Upper lobe of right lung (tissue), 1 donor: ENCODE measurements around the gene RAB3D. TPM values are rescaled to one million over a fixed set of nuclear protein-coding genes. Genes with fewer than 3 reads are reported as not detected.
A peak's percentile ranks its signal among the peaks of the same experiment; 100 is the strongest.
"Not testable (repeated sequence)": the region's sequence is repeated elsewhere in the genome, so short reads cannot be mapped to it uniquely, and the experiment has no call there.

Source experiments
- ATAC-seq: fragments of 200-7000 bp; cut with Tn5 transposase; one replicate; pipeline ENCODE4 v1.9.1; 2020; ENCODE audit warnings: mild to moderate bottlenecking, moderate library complexity
- DNase-seq: peaks from one replicate; pipeline ENCODE4 v3.0.0-alpha.2; 2020
- H3K27ac ChIP-seq: fragments of 200-600 bp; one replicate; pipeline ENCODE4 v1.8.0; 2022
- H3K27me3 ChIP-seq: fragments of 200-600 bp; one replicate; pipeline ENCODE4 v1.8.0; 2022; ENCODE audit warnings: mild to moderate bottlenecking
- H3K36me3 ChIP-seq: fragments of 200-600 bp; one replicate; pipeline ENCODE4 v1.8.0; 2022
- H3K4me1 ChIP-seq: fragments of 200-600 bp; one replicate; pipeline ENCODE4 v1.8.0; 2022
- H3K4me3 ChIP-seq: fragments of 200-600 bp; one replicate; pipeline ENCODE4 v1.8.0; 2022; ENCODE audit warnings: mild to moderate bottlenecking
- H3K9me3 ChIP-seq: fragments of 200-600 bp; one replicate; pipeline ENCODE4 v1.8.0; 2022
- intact Hi-C: fragments of 100-400 bp; cut with DNase I; formaldehyde crosslinking; loops from one replicate; pipeline ENCODE4 v1.11.0; 2022
- total RNA-seq: library from RNA; stranded (reverse); fragmentation: NEBNext Ultra II Directional; extraction: Animal tissue kit (Norgen Biotek cat#: 25700); gene quantifications from one replicate; pipeline ENCODE4 v1.2.1, GENCODE V29; 2021
- TF ChIP-seq, protein P1 (sequence below): fragments of 200-600 bp; IDR thresholded peaks from one replicate; pipeline ENCODE4 v1.8.0; 2022; ENCODE audit warnings: antibody characterized with exemption
- donor health status: DM: no; HTN: yes; CAD: no; lungs with severe emphysema.

The RAB3D gene
- total RNA-seq, 1 donor from 2014 or later: 52.7 TPM

DNA sequence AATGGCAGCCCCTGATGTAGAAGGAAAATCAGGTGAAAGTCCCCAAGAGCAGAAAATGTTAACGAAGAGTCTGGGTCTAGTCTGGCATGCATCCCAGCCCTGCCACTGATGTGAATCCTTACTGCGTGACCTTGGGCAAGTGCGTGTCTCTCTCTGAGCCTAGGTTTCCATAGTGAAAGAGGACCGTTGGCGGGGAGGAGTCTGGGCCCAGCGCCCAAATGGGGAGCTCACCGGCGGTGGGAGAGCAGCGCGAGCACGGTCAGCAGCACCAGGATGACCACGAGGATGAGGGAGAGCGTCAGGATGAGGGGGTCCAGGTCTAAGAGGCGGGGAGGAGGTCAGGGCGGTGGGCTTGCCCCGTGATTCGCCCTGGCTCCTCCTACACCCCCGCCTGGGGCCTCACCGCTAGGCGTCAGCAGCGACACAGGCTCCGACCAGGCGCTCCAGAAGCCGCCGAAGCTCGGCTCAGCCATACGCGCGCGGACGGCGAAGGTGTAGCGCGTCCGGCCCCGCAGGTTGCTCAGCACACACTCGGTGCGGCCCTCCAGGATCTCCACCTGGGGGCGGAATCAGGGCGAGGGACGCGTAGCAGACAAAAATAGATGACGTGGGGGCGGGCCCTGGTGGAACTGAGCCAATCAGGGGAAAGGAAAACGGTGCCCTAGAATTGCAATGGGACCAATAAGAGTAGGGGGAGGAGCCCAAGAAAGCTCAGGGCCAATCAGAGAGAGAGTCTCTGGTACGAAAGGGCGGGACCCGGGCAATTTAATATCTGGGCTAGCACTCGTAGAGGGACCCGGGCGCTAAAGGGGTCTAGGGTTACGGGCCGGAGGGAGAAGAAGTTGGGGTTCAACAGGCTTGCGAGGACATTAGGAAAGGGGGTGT, 41.4 kb upstream of the RAB3D start:
- intact Hi-C loops: no loop called here
- ATAC-seq: peak; percentile 90
- TF ChIP-seq, protein P1, sequence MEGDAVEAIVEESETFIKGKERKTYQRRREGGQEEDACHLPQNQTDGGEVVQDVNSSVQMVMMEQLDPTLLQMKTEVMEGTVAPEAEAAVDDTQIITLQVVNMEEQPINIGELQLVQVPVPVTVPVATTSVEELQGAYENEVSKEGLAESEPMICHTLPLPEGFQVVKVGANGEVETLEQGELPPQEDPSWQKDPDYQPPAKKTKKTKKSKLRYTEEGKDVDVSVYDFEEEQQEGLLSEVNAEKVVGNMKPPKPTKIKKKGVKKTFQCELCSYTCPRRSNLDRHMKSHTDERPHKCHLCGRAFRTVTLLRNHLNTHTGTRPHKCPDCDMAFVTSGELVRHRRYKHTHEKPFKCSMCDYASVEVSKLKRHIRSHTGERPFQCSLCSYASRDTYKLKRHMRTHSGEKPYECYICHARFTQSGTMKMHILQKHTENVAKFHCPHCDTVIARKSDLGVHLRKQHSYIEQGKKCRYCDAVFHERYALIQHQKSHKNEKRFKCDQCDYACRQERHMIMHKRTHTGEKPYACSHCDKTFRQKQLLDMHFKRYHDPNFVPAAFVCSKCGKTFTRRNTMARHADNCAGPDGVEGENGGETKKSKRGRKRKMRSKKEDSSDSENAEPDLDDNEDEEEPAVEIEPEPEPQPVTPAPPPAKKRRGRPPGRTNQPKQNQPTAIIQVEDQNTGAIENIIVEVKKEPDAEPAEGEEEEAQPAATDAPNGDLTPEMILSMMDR: peak; percentile 80
- DNase-seq: peak; percentile 95
- peaks cover 52% of the 10 kb centered on the region for H3K4me1 ChIP-seq
- H3K36me3 ChIP-seq: no peaks in the 10 kb centered on the region
- H3K27ac ChIP-seq: peak overlapping the region; percentile 89
- no peaks in the 10 kb centered on the region for H3K9me3 ChIP-seq
- peak overlapping the region; percentile 67 for H3K4me3 ChIP-seq
- no peaks in the 10 kb centered on the region for H3K27me3 ChIP-seq

DNA sequence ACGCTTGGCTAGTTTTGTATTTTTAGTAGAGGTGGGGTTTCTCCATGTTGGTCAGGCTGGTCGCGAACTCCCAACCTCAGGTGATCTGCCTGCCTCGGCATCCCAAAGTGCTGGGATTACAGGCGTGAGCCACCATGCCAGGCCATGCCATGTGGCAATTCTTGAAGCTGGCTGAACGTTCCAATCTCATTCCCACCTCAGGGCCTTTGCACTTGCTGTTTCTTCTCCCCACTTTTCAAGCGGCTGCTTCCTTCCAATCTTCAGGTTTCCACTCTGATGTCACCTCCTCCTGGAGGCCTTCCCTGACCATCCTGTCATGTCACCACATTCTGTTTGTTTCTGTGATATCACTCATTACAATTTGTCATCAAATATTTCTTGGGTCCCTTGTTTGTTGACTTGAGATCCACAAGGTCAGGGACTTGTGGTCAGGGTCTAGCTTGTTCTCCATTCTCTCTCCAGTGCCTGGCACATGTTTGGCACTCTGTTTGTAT, 40.4 kb upstream of the RAB3D start:
- H3K4me1 ChIP-seq: peaks cover 58% of the 10 kb centered on the region
- no peak overlapping the region for H3K27ac ChIP-seq
- no peak for DNase-seq
- TF ChIP-seq, protein P1: no peak
- intact Hi-C loops: no loop called here
- no peak for ATAC-seq
- H3K9me3 ChIP-seq: no peaks in the 10 kb centered on the region
- peak overlapping the region; percentile 67 for H3K4me3 ChIP-seq
- no peaks in the 10 kb centered on the region for H3K27me3 ChIP-seq
- H3K36me3 ChIP-seq: no peaks in the 10 kb centered on the region

DNA sequence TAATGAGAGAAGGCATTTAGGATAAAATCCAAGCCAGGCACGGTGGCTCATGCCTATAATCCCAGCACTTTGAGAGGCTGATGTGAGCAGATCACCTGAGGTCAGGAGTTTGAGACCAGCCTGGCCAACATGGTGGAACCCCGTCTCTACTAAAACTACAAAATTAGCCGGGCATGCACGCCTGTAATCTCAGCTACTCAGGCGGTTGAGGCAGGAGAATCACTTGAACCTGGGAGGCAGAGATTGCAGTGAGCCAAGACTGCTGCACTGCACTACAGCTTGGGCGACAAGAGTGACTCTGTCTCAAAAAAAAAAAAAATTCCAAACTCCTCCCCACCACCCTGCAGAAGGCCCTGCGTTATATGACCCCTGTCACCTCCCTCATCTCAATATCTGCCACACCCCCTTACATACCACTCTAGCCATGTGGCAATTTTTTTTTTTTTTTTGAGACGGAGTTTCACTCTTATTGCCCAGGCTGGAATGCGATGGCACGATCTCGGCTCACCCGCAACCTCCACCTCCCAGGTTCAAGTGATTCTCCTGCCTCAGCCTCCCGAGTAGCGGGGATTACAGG, 39.9 kb upstream of the RAB3D start:
- ATAC-seq, DNase-seq, H3K9me3 ChIP-seq, H3K27ac ChIP-seq, intact Hi-C loops, H3K27me3 ChIP-seq, H3K4me3 ChIP-seq, H3K36me3 ChIP-seq: not testable (repeated sequence)
- peaks cover 57% of the 10 kb centered on the region for H3K4me1 ChIP-seq

DNA sequence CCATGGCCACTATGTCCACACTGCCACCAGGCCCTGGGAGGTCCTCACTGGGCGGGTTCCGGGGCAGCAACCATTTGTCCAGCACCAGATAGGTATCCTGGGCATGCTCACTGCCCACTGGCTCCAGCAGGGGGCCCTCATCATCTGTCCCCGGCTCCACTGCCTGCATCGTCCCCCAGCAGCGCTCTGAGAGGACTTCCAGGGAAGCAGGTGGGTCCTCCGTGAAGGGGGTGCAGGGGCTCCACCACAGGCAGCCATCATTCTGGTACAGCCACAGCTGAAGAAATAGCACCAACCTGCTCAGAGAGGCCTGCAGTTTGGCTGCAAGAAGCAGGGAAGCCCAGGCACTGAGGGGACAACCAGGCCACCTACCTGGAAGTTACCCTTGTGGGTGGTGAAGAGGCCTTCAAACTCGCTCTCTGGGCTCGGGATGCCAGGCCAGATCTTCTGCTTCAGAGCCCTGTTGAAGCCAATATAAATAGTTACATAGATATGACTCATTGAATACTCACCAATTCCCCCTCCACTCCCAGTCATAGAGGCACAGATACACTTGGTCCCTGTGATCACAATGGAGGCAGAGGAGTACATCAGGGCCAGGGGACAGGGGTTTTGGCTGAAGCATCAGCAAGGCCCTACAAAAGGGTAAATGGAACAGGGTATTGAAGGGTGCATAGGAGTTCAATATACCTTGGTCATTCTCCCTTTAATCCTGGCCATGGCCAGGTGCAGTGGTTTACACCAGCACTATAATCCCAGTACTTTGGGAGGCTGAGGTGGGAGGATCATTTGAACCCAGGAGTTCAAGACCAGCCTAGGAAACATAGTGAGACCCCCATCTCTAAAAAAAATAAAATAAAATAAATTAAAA, 39.1 kb upstream of the RAB3D start:
- Histone ChIP-seq H3K27me3 (no peaks in the 10 kb centered on the region), H3K4me1 (peaks cover 56% of the 10 kb centered on the region), H3K36me3 (no peaks in the 10 kb centered on the region), H3K9me3 (no peaks in the 10 kb centered on the region), H3K4me3 (no peak overlapping the region), H3K27ac (no peak overlapping the region)
- TF ChIP-seq, protein P1: peak; percentile 56
- ATAC-seq (no peak), DNase-seq (no peak)
- intact Hi-C loops: no loop called here

DNA sequence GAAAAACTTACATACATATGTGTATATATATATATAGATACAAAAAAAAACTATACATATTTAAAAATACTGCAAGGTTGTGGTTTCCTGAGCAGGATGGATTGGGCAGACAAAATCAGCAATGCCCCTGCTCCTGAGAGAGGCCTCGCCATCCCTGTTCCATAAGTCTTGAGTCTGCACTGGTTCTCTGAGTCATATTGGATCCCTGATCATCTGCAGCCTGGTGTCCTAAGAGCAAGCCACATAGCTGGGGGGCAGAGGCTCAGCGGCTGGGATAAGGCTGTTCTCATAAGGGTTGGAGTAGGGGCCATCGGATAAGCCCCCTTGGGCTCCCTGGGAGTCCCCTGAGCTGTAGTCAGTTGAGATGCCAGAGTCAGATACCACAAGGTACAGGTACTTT, 38.3 kb upstream of the RAB3D start:
- no peaks in the 10 kb centered on the region for H3K9me3 ChIP-seq
- TF ChIP-seq, protein P1: no peak
- no peaks in the 10 kb centered on the region for H3K27me3 ChIP-seq
- H3K36me3 ChIP-seq: no peaks in the 10 kb centered on the region
- DNase-seq (no peak), ATAC-seq (no peak)
- H3K4me1 ChIP-seq: peaks cover 48% of the 10 kb centered on the region
- intact Hi-C loops: no loop called here
- no peak overlapping the region for H3K4me3 ChIP-seq
- H3K27ac ChIP-seq: no peak overlapping the region
